NCI-H774 (cell line): ENCODE results near the gene DLGAP1.
"Not testable (repeated sequence)": the region's sequence is repeated elsewhere in the genome, so short reads cannot be mapped to it uniquely, and the experiment has no call there.

Experiments
- DNase-seq: peaks from one replicate; lab custom pipeline; 2025; lab: John Stamatoyannopoulos, UW

DLGAP1 gene

GRCh38 chr18:3601106-3601755 is 853.9 kb downstream of the DLGAP1 start:
- DNase-seq, result not testable (repeated sequence)

- no peak for DNase-seq
Observed at GRCh38 chr18:3599861-3600260, 855.2 kb downstream of the DLGAP1 start.

GRCh38 chr18:3599195-3599594 is 855.9 kb downstream of the DLGAP1 start:
- DNase-seq, result no peak

DNA sequence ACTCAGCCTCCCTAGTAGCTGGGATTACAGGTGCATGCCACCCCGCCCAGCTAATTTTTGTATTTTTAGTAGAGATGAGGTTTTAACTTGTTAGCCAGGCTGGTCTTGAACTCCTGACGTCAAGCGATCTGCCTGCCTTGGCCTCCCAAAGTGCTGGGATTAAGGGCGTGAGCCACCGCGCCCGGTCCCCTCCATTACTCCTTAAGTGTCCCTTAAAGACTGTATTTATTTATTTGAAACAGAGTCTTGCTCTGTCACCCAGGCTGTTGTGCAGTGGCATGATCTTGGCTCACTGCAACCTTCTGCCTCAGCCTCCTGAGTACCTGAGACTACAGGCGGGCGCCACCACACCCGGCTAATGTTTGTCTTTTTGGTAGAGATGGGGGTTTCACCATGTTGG is 856.5 kb downstream of the DLGAP1 start:
- no peak for DNase-seq

DNA sequence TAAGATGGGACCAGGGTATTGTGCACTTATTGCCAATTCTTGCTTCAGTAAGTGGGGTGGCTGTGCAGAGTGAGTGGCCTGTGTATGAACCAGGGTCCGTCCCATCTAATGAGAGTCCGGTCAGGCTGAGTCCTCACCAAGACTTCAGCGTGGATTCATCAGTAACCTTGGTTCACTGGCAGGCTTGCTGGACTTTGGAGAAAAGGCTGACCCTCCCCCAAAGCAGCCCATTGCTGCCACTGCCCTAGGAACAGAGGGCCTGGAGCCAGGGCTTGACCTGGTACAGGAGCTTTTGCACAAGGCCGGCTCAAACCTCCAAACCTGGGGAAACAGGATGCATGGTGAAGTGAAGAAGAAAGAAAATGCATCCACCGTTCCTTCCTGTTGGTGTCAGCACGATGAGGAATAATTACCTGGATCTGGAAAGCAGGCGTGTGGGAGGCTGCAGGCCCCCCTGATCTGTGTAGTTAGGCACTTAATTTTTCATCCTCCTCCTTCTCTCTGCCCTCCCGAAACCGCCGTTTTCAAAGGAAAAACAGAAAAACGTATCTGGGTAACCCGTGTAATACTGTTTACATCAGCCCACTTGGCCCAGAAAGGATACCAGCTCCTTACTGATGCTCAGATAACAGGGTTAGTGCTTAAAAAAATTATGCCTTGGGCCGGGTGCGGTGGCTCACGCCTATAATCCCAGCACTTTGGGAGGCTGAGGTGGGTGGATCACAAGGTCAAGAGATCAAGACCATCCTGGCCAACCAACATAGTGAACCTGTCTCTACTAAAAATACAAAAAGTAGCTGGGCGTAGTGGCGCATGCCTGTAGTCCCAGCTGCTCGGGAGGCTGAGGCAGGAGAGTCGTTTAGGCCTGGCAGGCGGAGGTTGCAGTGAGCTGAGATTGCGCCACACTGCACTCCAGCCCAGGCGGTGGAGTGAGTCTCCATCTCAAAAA is 857.4 kb downstream of the DLGAP1 start:
- no peak for DNase-seq

GRCh38 chr18:3596637-3597384 is 858.3 kb downstream of the DLGAP1 start:
- no peak for DNase-seq

GRCh38 chr18:3596324-3596636 is 858.8 kb downstream of the DLGAP1 start:
- DNase-seq, result no peak

DNA sequence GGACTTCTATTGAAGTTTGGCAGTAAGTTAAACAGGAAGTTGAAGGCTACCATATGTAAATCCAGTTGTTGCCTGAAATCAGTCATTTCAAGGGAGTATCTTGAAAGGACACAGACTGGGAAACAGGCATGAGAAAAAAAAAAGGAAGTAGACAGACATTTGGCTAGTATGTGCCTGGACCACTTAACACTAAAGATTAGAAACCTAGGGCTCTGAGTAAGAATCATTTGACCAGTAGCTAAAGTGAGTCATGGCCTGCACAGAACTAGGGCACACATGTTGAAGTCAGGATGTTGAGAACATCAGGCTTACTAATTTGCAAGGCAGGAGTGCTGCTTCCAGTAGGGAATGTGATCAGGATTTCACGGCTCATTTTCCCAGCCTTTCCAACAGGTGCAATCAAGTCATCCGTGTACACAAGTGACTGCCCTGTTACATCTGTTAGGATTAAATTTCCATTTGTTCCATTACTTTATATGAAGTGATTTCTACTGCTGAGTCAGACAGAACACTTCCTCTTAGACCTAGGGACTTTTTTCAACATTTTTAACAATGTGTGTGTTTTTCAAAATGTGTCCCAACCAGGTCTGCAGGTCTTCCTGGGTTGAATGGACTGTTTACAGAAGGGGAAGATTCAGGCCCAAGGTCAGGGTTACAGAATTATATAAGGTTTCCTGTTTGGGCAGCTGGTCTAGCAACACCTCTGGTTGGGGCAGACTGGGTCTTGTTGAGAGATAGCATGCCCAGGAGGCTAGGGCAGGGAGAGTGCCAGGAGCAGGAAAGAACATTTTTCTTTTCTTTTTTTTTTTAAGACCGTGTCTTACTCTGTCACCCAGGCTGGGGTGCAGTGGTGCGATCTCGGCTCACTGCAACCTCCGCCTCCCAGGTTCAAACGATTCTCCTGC is 859.5 kb downstream of the DLGAP1 start:
- no peak for DNase-seq

- DNase-seq, result no peak
Observed at GRCh38 chr18:3594760-3595368, 860.2 kb downstream of the DLGAP1 start.

GRCh38 chr18:3593904-3594759 is 861.0 kb downstream of the DLGAP1 start:
- peak; percentile 85 for DNase-seq

GRCh38 chr18:3593381-3593903 is 861.7 kb downstream of the DLGAP1 start:
- DNase-seq, result no peak

DNA sequence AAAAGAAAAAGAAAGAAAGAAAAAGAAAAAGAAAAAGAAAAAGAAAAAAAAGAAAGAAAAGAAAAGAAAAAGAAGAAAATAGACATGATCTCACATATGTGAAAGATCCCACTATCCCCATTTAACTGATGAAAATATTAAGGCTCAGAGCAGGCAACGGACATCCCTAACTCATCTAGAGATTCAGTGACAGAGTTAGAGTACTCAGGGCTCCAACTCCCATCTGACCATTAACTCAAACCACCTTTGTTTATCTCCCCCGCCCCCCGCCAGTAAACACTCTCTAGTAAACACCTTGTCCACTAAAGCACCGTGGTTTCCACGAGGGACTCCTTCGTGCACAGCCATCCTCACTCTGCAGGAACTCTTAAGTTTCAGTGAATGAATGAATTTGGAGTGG is 862.2 kb downstream of the DLGAP1 start:
- DNase-seq, result no peak

DNA sequence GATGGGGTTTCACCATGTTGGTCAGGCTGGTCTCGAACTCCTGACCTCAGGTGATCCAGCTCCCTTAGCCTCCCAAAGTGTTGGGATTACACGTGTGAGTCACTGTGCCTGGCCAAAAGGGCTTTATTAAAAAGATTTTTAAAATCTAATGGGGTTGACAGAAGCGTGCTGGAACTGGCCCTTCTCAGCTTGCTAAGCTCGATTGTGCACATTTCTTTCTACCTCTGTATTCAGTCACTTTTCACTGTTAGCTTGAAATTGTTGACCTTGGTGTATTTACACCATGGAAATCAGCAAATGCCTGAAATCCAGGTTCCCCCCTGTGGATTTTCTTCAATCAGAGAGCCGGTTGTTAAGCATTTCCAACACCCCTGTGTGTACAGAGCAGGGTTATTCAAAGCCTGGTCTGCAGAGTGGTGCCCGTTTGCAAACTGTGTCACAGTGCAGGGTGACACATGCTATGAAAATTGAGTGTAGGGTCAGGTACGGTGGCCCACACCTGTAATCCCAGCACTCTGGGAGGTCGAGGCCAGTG is 864.9 kb downstream of the DLGAP1 start:
- DNase-seq, result no peak

GRCh38 chr18:3585656-3586509 is 869.2 kb downstream of the DLGAP1 start:
- DNase-seq, result peak; percentile 61

DNA sequence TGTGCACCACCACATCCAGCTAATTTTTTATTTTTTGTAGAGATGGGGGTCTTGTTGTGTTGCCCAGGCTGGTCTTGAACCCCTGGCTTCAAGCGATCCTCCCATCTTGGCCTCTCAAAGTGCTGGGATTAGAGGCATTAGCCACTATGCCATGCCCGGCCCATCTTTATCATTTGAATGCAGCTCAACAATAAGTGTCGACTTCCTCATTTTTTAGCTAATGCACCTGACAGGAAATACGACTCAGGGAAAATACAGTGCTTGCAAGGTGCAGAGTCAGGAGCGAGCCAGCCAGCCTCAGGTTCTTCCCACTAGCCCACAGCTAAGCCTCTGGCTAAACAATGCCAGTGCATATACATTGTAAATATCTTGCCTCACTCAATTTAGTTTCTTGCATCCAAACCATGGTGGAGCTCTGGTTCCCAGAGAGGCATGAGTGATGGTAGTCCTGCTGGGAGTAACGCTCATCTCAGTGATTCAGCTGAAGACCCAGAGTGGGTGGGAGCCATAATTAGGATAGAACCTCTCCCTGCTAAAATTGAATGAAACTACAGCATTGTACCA is 870.1 kb downstream of the DLGAP1 start:
- no peak for DNase-seq

- DNase-seq, result no peak
Observed at GRCh38 chr18:3584266-3584861, 870.7 kb downstream of the DLGAP1 start.

DNA sequence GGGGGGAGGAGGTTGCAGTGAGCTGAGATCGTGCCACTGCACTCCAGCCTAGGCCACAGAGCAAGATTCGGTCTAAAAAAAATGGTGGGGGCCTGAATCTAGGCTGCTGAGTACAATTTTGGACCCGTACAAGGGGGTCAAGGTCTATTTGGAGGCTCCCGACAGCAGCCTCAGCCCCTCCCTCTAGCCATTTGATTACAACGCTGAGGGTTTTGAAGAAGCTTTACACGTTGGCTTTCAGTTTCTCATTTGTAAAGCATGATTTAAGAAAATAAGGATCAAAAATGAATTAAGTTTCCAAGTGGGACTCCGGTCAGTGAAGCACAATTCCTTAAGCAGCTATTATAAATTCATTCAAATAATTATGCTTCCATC is 871.2 kb downstream of the DLGAP1 start:
- DNase-seq, result no peak
